Measurements from ENCODE around the gene GALNT7.

The GALNT7 gene

GRCh38 chr4:173370477-173371291, 202.1 kb downstream of the GALNT7 start, which contains the start of gene SAP30:
Gene SAP30 (plus strand): TSS chr4:173370954. CDS start chr4:173371183, 229 bp downstream.
- peak; percentile 88 for TF ChIP-seq POLR2AphosphoS5 (IDR thresholded peaks at IDR 0.05; ENCODE audit: low read depth, low read length)
- peak; percentile 71 to 84 for TF ChIP-seq REST (IDR thresholded peaks at IDR 0.05; ENCODE audit: insufficient read depth in 1 of 2, low read depth in 2 of 2, low read length in 2 of 2)
- peak; percentile 77; the same call in 1 of the 2 replicates for TF ChIP-seq TAF1 (IDR thresholded peaks at IDR 0.05; ENCODE audit: borderline replicate concordance, insufficient read depth, low read length)
- no peak for TF ChIP-seq FOXP2 (optimal IDR thresholded peaks at IDR 0.05; ENCODE audit: borderline replicate concordance, extremely low read depth, extremely low read length, insufficient read depth)
- peak; percentile 70; the same call in 1 of the 2 replicates for TF ChIP-seq SIN3A (IDR thresholded peaks at IDR 0.05; ENCODE audit: borderline replicate concordance, insufficient read depth, low read length)

- TF ChIP-seq SIN3A (IDR thresholded peaks at IDR 0.05; ENCODE audit: borderline replicate concordance, insufficient read depth, low read length) (0 out of 2 replicates have a peak, but pooled peaks have one; percentile 16), TAF1 (IDR thresholded peaks at IDR 0.05; ENCODE audit: borderline replicate concordance, insufficient read depth, low read length) (no peak)
These were observed 202.9 kb downstream of the GALNT7 start for GRCh38 chr4:173371292-173372192.

All from PFSK-1 (cell line).